T-cell (primary cell): ENCODE data around the gene MAGEA9B. TPM values are rescaled to one million over a fixed set of nuclear protein-coding genes. Genes with fewer than 3 reads are reported as not detected.
"Not testable (repeated sequence)": the region's sequence is repeated elsewhere in the genome, so short reads cannot be mapped to it uniquely, and the experiment has no call there.

Source experiments
- ATAC-seq, 4 experiments: fragments of 200-7000 bp in 3 of 4; fragments of 150-1000 bp in 1 of 4; cut with Tn5 transposase; replicated peaks in 1 of 4; 1 replicate in 3 of 4; 2 replicates in 1 of 4; pipeline ENCODE4 v1.10.0; 2021; ENCODE audit warnings: moderate library complexity in 3 of 4, mild to moderate bottlenecking in 2 of 4, moderate number of reproducible peaks in 1 of 4
- CTCF ChIA-PET, 2 donors: fragments of 300-600 bp; sonication (Branson Sonifier 250); formaldehyde crosslinking; loops; one replicate each; lab custom pipeline; 2022; ENCODE audit warnings: antibody characterized with exemption in 2 of 2; lab: Charles Lee
- POLR2A ChIA-PET, 2 donors: fragments of 300-600 bp; sonication (Branson Sonifier 250); formaldehyde crosslinking; loops; one replicate each; lab custom pipeline; 2022; ENCODE audit warnings: antibody characterized with exemption in 2 of 2; lab: Charles Lee
- DNase-seq, 35 experiments: peaks; one replicate each; pipeline versions ENCODE4 v3.0.0 to v3.0.0-alpha.2; 2013 to 2023
- H3K27ac ChIP-seq: one replicate; pipeline ENCODE4 v1.5.1; 2013; ENCODE audit warnings: low read length
- H3K27me3 ChIP-seq, 2 experiments: replicated peaks in 1 of 2; 1 replicate in 1 of 2; 2 replicates in 1 of 2; pipeline versions ENCODE4 v1.6.1 to v1.7.0; 2013; ENCODE audit warnings: low read length in 1 of 2, mixed read lengths in 1 of 2; ENCODE audit not compliant: control insufficient read depth in 2 of 2, insufficient read depth in 2 of 2; ENCODE audit errors: extremely low read depth in 1 of 2
- H3K36me3 ChIP-seq, 2 donors: 1 replicate in 1 of 2; 2 replicates in 1 of 2; pipeline versions ENCODE4 v1.6.1 to v1.7.0; 2013; ENCODE audit warnings: low read length in 1 of 2; ENCODE audit not compliant: control insufficient read depth in 2 of 2, insufficient read depth in 1 of 2; ENCODE audit errors: extremely low read depth in 1 of 2
- H3K4me1 ChIP-seq, 2 experiments: 1 replicate in 1 of 2; 2 replicates in 1 of 2; pipeline versions ENCODE4 v1.6.1 to v1.7.0; 2013; ENCODE audit warnings: low read length in 2 of 2, mixed read lengths in 1 of 2; ENCODE audit not compliant: insufficient read depth in 2 of 2, control insufficient read depth in 1 of 2; ENCODE audit errors: extremely low read depth in 1 of 2
- H3K4me3 ChIP-seq, 2 donors: 1 replicate in 1 of 2; 2 replicates in 1 of 2; pipeline versions ENCODE4 v1.5.1 to v1.7.0; 2013; ENCODE audit warnings: mild to moderate bottlenecking in 2 of 2, low read length in 1 of 2, moderate library complexity in 1 of 2; ENCODE audit not compliant: control insufficient read depth in 1 of 2; ENCODE audit errors: extremely low read depth in 1 of 2
- H3K9me3 ChIP-seq: 2 replicates; pipeline ENCODE4 v1.7.0; 2013
- H3K27ac Mint-ChIP-seq, 2 donors: one replicate each; pipeline ENCODE4 v1.8.0; 2020 to 2021; ENCODE audit warnings: mild to moderate bottlenecking in 2 of 2, mixed read lengths in 2 of 2
- H3K27me3 Mint-ChIP-seq, 2 donors: one replicate each; pipeline ENCODE4 v1.8.0; 2021 to 2022; ENCODE audit warnings: mixed read lengths in 2 of 2
- H3K36me3 Mint-ChIP-seq: one replicate; pipeline ENCODE4 v1.8.0; 2021; ENCODE audit warnings: mixed read lengths
- H3K4me1 Mint-ChIP-seq, 3 donors: one replicate each; pipeline ENCODE4 v1.8.0; 2020 to 2022; ENCODE audit warnings: mixed read lengths in 3 of 3, mild to moderate bottlenecking in 1 of 3
- H3K4me3 Mint-ChIP-seq, 3 donors: one replicate each; pipeline ENCODE4 v1.8.0; 2020 to 2022; ENCODE audit warnings: mild to moderate bottlenecking in 3 of 3, mixed read lengths in 3 of 3, moderate library complexity in 3 of 3
- H3K9me3 Mint-ChIP-seq, 3 donors: one replicate each; pipeline ENCODE4 v1.8.0; 2020 to 2022; ENCODE audit warnings: mixed read lengths in 3 of 3
- WGBS: methylation state at CpG from one replicate; pipeline ENCODE4 v1.1.5; 2013; ENCODE audit warnings: missing lambda C conversion rate; ENCODE audit not compliant: insufficient coverage; 5-methylcytosine and 5-hydroxymethylcytosine counted together
- total RNA-seq, 35 experiments: library from RNA in 6 of 35; stranded (reverse) in 6 of 35; fragments of 120-200 nt in 1 of 35; gene quantifications; one replicate each; pipeline versions ENCODE4 v1.2.1 to v1.2.4 and lab custom pipeline; 2013 to 2026

Gene MAGEA9B
- total RNA-seq, 5 donors from 2014 or later (not counting 1 experiment from before 2014, with no cell fraction given), result not detected

- H3K27ac ChIP-seq, CTCF ChIA-PET, POLR2A ChIA-PET, H3K36me3 ChIP-seq, H3K9me3 Mint-ChIP-seq, H3K4me3 ChIP-seq, H3K4me3 Mint-ChIP-seq, H3K4me1 ChIP-seq, H3K9me3 ChIP-seq, H3K27me3 ChIP-seq, H3K36me3 Mint-ChIP-seq, ATAC-seq, H3K4me1 Mint-ChIP-seq, DNase-seq, H3K27ac Mint-ChIP-seq: not testable (repeated sequence)
- H3K27me3 Mint-ChIP-seq, result peaks cover 0 to 25% of the 10 kb centered on the region in 2 donors
- WGBS, result no CpG with 5 or more reads among the region's 1 CpG
Measured at GRCh38 chrX:149573456-149573855, 13.8 kb downstream of the MAGEA9B start.

DNA sequence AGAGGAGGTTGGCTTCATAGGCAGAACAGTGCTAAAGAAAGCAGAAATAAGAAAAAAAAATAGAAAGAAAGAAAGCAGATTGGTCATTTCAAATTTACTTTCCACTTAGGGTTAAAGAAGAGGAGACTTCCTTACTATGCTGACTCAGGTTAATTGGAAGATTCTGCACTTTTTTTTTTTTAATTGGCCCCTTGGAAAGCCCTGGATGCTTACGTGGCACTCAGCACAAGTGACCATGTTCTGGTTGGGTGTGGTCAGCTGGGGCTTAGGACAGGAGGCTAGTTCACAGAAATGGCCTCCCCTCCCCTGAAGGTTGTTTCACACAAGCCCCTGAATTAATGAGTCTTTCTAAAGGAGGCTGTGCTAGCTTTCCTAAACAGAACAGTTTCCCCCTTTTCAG lies 14.5 kb downstream of the MAGEA9B start:
- no peaks in the 10 kb centered on the region for H3K9me3 ChIP-seq
- H3K4me1 ChIP-seq, result no peaks in the 10 kb centered on the region
- no peak overlapping the region for H3K27ac Mint-ChIP-seq
- peaks cover 0 to 26% of the 10 kb centered on the region in 2 donors for H3K27me3 Mint-ChIP-seq
- no peaks in the 10 kb centered on the region for H3K36me3 ChIP-seq
- ChIA-PET POLR2A (no interaction called here), CTCF (no interaction called here)
- H3K4me1 Mint-ChIP-seq, result peaks cover 0 to 2% (median 0%) of the 10 kb centered on the region in 3 donors
- no peak overlapping the region for H3K27ac ChIP-seq
- H3K27me3 ChIP-seq, result no peaks in the 10 kb centered on the region
- DNase-seq (no peak), ATAC-seq (no peak)
- no CpG with 5 or more reads among the region's 1 CpG for WGBS
- no peak overlapping the region for H3K4me3 Mint-ChIP-seq
- H3K36me3 Mint-ChIP-seq, result no peaks in the 10 kb centered on the region
- H3K9me3 Mint-ChIP-seq, result no peaks in the 10 kb centered on the region
- H3K4me3 ChIP-seq, result no peak overlapping the region

GRCh38 chrX:149571770-149572169 lies 15.5 kb downstream of the MAGEA9B start:
- POLR2A ChIA-PET, result no interaction called here
- no peak overlapping the region for H3K4me3 Mint-ChIP-seq
- DNase-seq, result no peak
- Histone ChIP-seq H3K36me3 (no peaks in the 10 kb centered on the region), H3K4me3 (no peak overlapping the region), H3K27ac (no peak overlapping the region), H3K4me1 (no peaks in the 10 kb centered on the region), H3K27me3 (no peaks in the 10 kb centered on the region), H3K9me3 (no peaks in the 10 kb centered on the region)
- no peak overlapping the region for H3K27ac Mint-ChIP-seq
- 92% methylated on average over 6 of the region's 7 CpGs for WGBS
- peaks cover 0 to 2% (median 0%) of the 10 kb centered on the region in 3 donors for H3K4me1 Mint-ChIP-seq
- ATAC-seq, result no peak
- no peaks in the 10 kb centered on the region for H3K36me3 Mint-ChIP-seq
- CTCF ChIA-PET, result no interaction called here
- peaks cover 0 to 26% of the 10 kb centered on the region in 2 donors for H3K27me3 Mint-ChIP-seq
- H3K9me3 Mint-ChIP-seq, result no peaks in the 10 kb centered on the region

GRCh38 chrX:149570668-149571067 lies 16.6 kb downstream of the MAGEA9B start:
- Histone ChIP-seq H3K4me1 (no peaks in the 10 kb centered on the region), H3K4me3 (no peak overlapping the region), H3K27ac (no peak overlapping the region), H3K9me3 (no peaks in the 10 kb centered on the region), H3K36me3 (no peaks in the 10 kb centered on the region), H3K27me3 (no peaks in the 10 kb centered on the region)
- H3K9me3 Mint-ChIP-seq, result no peaks in the 10 kb centered on the region
- no peak overlapping the region for H3K27ac Mint-ChIP-seq
- POLR2A ChIA-PET, result no interaction called here
- ATAC-seq, result no peak
- no peak overlapping the region for H3K4me3 Mint-ChIP-seq
- no peak for DNase-seq
- H3K4me1 Mint-ChIP-seq, result peaks cover 0 to 2% (median 0%) of the 10 kb centered on the region in 3 donors
- WGBS, result 77% methylated on average over 3 of the region's 6 CpGs
- H3K36me3 Mint-ChIP-seq, result no peaks in the 10 kb centered on the region
- H3K27me3 Mint-ChIP-seq, result peaks cover 0 to 26% of the 10 kb centered on the region in 2 donors
- CTCF ChIA-PET, result no interaction called here

DNA sequence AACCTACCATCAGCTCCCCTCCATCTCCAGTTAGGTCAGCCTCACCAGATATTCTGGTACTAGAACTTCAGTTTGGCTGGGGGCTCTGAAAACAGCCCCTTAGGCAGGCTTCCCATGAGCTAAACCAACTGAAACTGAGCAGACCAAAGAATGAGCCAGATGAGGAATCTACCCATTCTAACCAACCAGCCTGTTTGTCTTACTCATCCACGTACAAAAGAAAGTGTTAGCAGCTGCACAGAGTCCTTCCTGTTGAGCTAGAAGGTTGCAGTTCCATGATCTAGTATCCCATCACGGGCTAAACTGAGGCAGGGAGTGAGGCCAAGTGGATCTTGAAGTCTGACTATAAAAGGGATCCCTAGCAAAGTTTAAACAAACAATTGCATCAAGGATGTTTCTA lies 17.5 kb downstream of the MAGEA9B start:
- no peaks in the 10 kb centered on the region for H3K36me3 Mint-ChIP-seq
- H3K27me3 ChIP-seq, result no peaks in the 10 kb centered on the region
- DNase-seq (no peak), ATAC-seq (no peak)
- no peak overlapping the region for H3K4me3 Mint-ChIP-seq
- POLR2A ChIA-PET, result no interaction called here
- no peaks in the 10 kb centered on the region for H3K4me1 ChIP-seq
- no peaks in the 10 kb centered on the region for H3K9me3 ChIP-seq
- H3K27ac Mint-ChIP-seq, result no peak overlapping the region
- H3K36me3 ChIP-seq, result no peaks in the 10 kb centered on the region
- WGBS, result no CpG with 5 or more reads among the region's 2 CpGs
- CTCF ChIA-PET, result no interaction called here
- H3K9me3 Mint-ChIP-seq, result no peaks in the 10 kb centered on the region
- H3K4me1 Mint-ChIP-seq, result peaks cover 0 to 2% (median 0%) of the 10 kb centered on the region in 3 donors
- peaks cover 0 to 26% of the 10 kb centered on the region in 2 donors for H3K27me3 Mint-ChIP-seq
- H3K4me3 ChIP-seq, result no peak overlapping the region
- H3K27ac ChIP-seq, result no peak overlapping the region

GRCh38 chrX:149568701-149569296 lies 18.5 kb downstream of the MAGEA9B start:
- H3K27ac Mint-ChIP-seq, result no peak overlapping the region
- no peaks in the 10 kb centered on the region for H3K36me3 Mint-ChIP-seq
- ChIA-PET POLR2A (no interaction called here), CTCF (no interaction called here)
- no peaks in the 10 kb centered on the region for H3K36me3 ChIP-seq
- peaks cover 0 to 26% of the 10 kb centered on the region in 2 donors for H3K27me3 Mint-ChIP-seq
- no peaks in the 10 kb centered on the region for H3K9me3 Mint-ChIP-seq
- ATAC-seq (no peak), DNase-seq (no peak)
- no peaks in the 10 kb centered on the region for H3K4me1 ChIP-seq
- H3K4me1 Mint-ChIP-seq, result peaks cover 0 to 2% (median 0%) of the 10 kb centered on the region in 3 donors
- H3K27ac ChIP-seq, result no peak overlapping the region
- WGBS, result 80% methylated on average over 1 of the region's 5 CpGs
- H3K4me3 ChIP-seq, result no peak overlapping the region
- H3K4me3 Mint-ChIP-seq, result no peak overlapping the region
- no peaks in the 10 kb centered on the region for H3K9me3 ChIP-seq
- no peaks in the 10 kb centered on the region for H3K27me3 ChIP-seq
